ENCODE measurements around the gene SIGLEC5.

DNA sequence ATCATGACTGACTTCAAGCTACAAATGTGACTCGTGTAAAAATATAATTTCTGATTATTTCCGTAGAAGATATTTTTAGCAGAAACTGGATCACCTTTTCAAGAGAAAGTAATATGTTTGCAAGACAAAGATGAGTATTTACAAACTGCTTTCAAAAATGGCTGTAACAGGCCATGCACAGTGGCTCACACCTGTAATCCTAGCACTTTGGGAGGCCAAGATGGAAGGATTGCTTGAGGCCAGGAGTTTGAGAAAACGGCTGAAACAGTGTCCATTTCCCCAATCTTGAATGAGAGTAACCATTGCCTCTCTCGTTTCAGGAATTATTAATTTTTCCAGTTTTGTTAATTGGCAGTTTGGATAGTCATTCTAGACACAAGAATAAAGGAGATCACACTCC is 62.6 kb downstream of the SIGLEC5 start:
- TF ChIP-seq CTCF (IDR thresholded peaks at IDR 0.05): no peak
- no peak for TF ChIP-seq POLR2AphosphoS5 (IDR thresholded peaks at IDR 0.05)

Data from gastroesophageal sphincter (tissue), 3 donors.